Loucy (cell line): ENCODE results near the gene PTPRN2.

Source experiments
- H2AFZ ChIP-seq: fragments of 200-600 bp; sonication (generic); 2 replicates; pipeline ENCODE4 v1.6.0; 2016; ENCODE audit warnings: antibody characterized with exemption, mild to moderate bottlenecking, low read length, moderate library complexity
- H3F3A ChIP-seq: fragments of 200-600 bp; 2 replicates; pipeline ENCODE4 v1.6.0; 2016; ENCODE audit warnings: antibody characterized with exemption, low read depth, mild to moderate bottlenecking
- H3K27me3 ChIP-seq: fragments of 200-600 bp; sonication (generic); 2 replicates; pipeline ENCODE4 v1.6.1; 2014; ENCODE audit warnings: low read length, mild to moderate bottlenecking; ENCODE audit not compliant: insufficient read depth, poor library complexity, severe bottlenecking
- H3K36me3 ChIP-seq: fragments of 200-600 bp; sonication (generic); 2 replicates; pipeline ENCODE4 v1.6.1; 2016; ENCODE audit warnings: low read length; ENCODE audit not compliant: insufficient read depth
- H3K4me1 ChIP-seq: fragments of 200-600 bp; sonication (generic); 2 replicates; pipeline ENCODE4 v1.5.1; 2014; ENCODE audit warnings: low read length, mild to moderate bottlenecking; ENCODE audit not compliant: insufficient read depth, poor library complexity, severe bottlenecking
- H3K4me2 ChIP-seq: fragments of 200-600 bp; sonication (generic); 2 replicates; pipeline ENCODE4 v1.6.0; 2014; ENCODE audit warnings: antibody characterized with exemption, low read length, low read depth, mild to moderate bottlenecking; ENCODE audit not compliant: poor library complexity, severe bottlenecking
- H3K4me3 ChIP-seq: fragments of 200-600 bp; sonication (generic); 2 replicates; pipeline ENCODE4 v1.5.1; 2014; ENCODE audit warnings: low read length, mild to moderate bottlenecking, mixed read lengths; ENCODE audit not compliant: poor library complexity, severe bottlenecking
- H3K79me2 ChIP-seq: fragments of 200-600 bp; sonication (generic); 2 replicates; pipeline ENCODE4 v1.6.1; 2014; ENCODE audit warnings: low read length; ENCODE audit not compliant: insufficient read depth
- H3K9ac ChIP-seq: fragments of 200-600 bp; sonication (generic); 2 replicates; pipeline ENCODE4 v1.6.0; 2014; ENCODE audit warnings: mild to moderate bottlenecking, low read depth, low read length, moderate library complexity; ENCODE audit not compliant: poor library complexity, severe bottlenecking
- H3K9me2 ChIP-seq: fragments of 200-600 bp; sonication (generic); replicated peaks from 2 replicates; pipeline ENCODE4 v1.6.1; 2016; ENCODE audit warnings: low read depth, low read length, mixed read lengths
- H3K9me3 ChIP-seq: fragments of 200-600 bp; sonication (generic); 2 replicates; pipeline ENCODE4 v1.6.1; 2014; ENCODE audit warnings: mild to moderate bottlenecking, antibody characterized with exemption, low read length, low read depth; ENCODE audit not compliant: insufficient read depth
- H4K20me1 ChIP-seq: fragments of 200-600 bp; sonication (generic); 2 replicates; pipeline ENCODE4 v1.6.0; 2014; ENCODE audit warnings: antibody characterized with exemption, low read length, mild to moderate bottlenecking; ENCODE audit not compliant: insufficient read depth, poor library complexity, severe bottlenecking
- CTCF ChIP-seq: fragments of 200-600 bp; sonication (generic); conservative IDR thresholded peaks from 2 replicates; pipeline ENCODE4 v1.5.1; 2014; ENCODE audit warnings: mild to moderate bottlenecking, antibody characterized with exemption, low read length
- EZH2phosphoT487 ChIP-seq: fragments of 200-600 bp; IDR thresholded peaks from 2 replicates; pipeline ENCODE4 v1.6.1; 2018; ENCODE audit warnings: antibody characterized with exemption, mild to moderate bottlenecking, moderate library complexity, borderline replicate concordance

PTPRN2 gene

DNA sequence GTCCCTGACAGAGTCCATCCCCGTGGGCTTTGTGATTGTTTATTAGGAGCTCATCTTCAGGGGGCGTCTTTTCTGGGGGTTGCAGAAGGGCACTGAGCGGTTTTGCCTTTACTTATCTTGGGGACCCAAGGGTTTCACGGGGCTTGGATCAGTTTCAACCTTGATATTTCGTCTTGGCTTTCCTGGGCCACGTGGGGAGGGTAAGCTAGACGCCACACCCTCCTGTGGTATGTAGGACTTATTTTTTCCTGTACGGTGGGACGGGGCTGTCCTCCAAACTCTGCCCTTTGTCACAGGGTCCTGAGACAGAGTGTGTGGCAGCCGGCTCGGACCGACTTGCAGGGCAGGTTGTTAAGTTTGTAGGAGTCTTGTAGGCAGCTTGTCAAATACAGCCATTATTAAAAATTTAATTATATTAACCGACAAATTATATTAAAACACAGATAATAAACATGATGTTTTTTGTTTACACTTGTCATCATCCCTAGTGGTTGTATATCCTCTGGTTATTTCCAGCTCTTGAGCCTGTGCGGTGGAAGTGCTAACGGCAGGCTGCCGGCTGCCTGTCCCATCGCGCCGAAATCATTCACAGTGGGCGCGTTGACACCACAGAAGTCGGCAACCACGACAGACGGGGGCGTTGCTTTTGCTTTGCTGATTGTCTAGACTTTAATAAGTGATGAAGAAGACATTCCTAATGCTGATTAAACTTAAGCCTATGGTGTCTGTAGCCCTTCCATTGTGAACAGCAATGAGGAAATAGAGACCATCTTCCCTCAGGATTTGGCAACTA is 1057.7 kb downstream of the PTPRN2 start:
- Histone ChIP-seq H3K4me1 (no peaks in the 10 kb centered on the region), H3F3A (no peaks in the 10 kb centered on the region), H3K4me3 (no peak overlapping the region), H3K9me2 (no peaks in the 10 kb centered on the region), H3K27me3 (no peaks in the 10 kb centered on the region), H3K36me3 (no peaks in the 10 kb centered on the region), H3K9ac (no peak overlapping the region), H4K20me1 (no peaks in the 10 kb centered on the region), H3K79me2 (no peaks in the 10 kb centered on the region), H3K9me3 (no peaks in the 10 kb centered on the region), H3K4me2 (no peak overlapping the region), H2AFZ (no peak overlapping the region)
- TF ChIP-seq CTCF = no peak
- no peak for TF ChIP-seq EZH2phosphoT487

- Histone ChIP-seq H2AFZ (no peak overlapping the region), H3K4me1 (no peaks in the 10 kb centered on the region), H3K79me2 (no peaks in the 10 kb centered on the region), H3K9me2 (no peaks in the 10 kb centered on the region), H4K20me1 (no peaks in the 10 kb centered on the region), H3K4me2 (no peak overlapping the region), H3F3A (no peaks in the 10 kb centered on the region), H3K9me3 (no peaks in the 10 kb centered on the region), H3K36me3 (no peaks in the 10 kb centered on the region), H3K27me3 (no peaks in the 10 kb centered on the region), H3K9ac (no peak overlapping the region), H3K4me3 (no peak overlapping the region)
- TF ChIP-seq CTCF = no peak
- TF ChIP-seq EZH2phosphoT487 = no peak
These were observed 1058.8 kb downstream of the PTPRN2 start for GRCh38 chr7:157528785-157529341.

DNA sequence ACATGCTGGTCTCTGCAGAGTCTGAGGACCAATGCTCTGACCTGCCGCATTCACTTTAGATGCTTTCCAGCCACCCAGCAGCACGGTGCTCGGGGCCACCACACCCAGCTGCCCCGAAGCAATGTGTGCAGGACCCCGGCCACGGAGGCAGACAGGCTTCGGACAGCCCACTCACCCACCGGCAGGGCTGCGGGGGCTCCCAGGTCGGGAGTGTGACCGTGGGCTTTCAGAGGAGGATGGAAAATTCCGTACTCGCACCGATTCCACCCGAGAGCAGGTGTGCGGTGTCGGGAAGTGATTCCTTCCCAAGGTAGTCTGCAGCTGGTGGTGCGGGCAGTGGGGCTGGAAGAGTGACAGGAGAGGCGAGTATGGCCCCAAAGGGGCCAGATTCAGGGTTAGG is 1059.9 kb downstream of the PTPRN2 start:
- no peak overlapping the region for H3K4me2 ChIP-seq
- no peak overlapping the region for H3K4me3 ChIP-seq
- no peaks in the 10 kb centered on the region for H3F3A ChIP-seq
- no peaks in the 10 kb centered on the region for H3K9me3 ChIP-seq
- no peaks in the 10 kb centered on the region for H3K4me1 ChIP-seq
- TF ChIP-seq CTCF = no peak
- TF ChIP-seq EZH2phosphoT487 = no peak
- no peaks in the 10 kb centered on the region for H4K20me1 ChIP-seq
- no peaks in the 10 kb centered on the region for H3K36me3 ChIP-seq
- no peaks in the 10 kb centered on the region for H3K79me2 ChIP-seq
- no peaks in the 10 kb centered on the region for H3K9me2 ChIP-seq
- no peak overlapping the region for H2AFZ ChIP-seq
- no peaks in the 10 kb centered on the region for H3K27me3 ChIP-seq
- no peak overlapping the region for H3K9ac ChIP-seq
